DND-41 (cell line): ENCODE data around the gene DACH1.

Experiments
- ATAC-seq: fragments of 200-7000 bp; cut with Tn5 transposase; 3 replicates; pipeline ENCODE4 v1.9.1; 2021; ENCODE audit warnings: low read depth; ENCODE audit not compliant: insufficient read depth
- DNase-seq: peaks from one replicate; pipeline ENCODE4 v3.0.0-alpha.2; 2020
- H2AFZ ChIP-seq: 2 replicates; pipeline ENCODE4 v1.6.0; 2012; ENCODE audit warnings: low read depth, low read length
- H3K27ac ChIP-seq: 2 replicates; pipeline ENCODE4 v1.5.1; 2012; ENCODE audit warnings: low read length, inconsistent platforms
- H3K27me3 ChIP-seq: fragments of 200-600 bp; sonication (generic); 2 replicates; pipeline ENCODE4 v1.6.0; 2012; ENCODE audit warnings: low read length, mild to moderate bottlenecking, inconsistent platforms; ENCODE audit not compliant: insufficient read depth, poor library complexity
- H3K36me3 ChIP-seq: 2 replicates; pipeline ENCODE4 v1.5.1; 2012; ENCODE audit warnings: low read length, inconsistent platforms; ENCODE audit not compliant: insufficient read depth
- H3K4me1 ChIP-seq: 2 replicates; pipeline ENCODE4 v1.5.1; 2012; ENCODE audit warnings: mild to moderate bottlenecking, low read length; ENCODE audit not compliant: insufficient read depth
- H3K4me2 ChIP-seq: 2 replicates; pipeline ENCODE4 v1.6.0; 2012; ENCODE audit warnings: mild to moderate bottlenecking, moderate library complexity, low read length, inconsistent platforms; ENCODE audit not compliant: insufficient read depth
- H3K4me3 ChIP-seq, 2 experiments: fragments of 200-600 bp in 1 of 2; shearing (Covaris generic) in 1 of 2; 2 replicates each; pipeline ENCODE4 v1.5.1; 2012 to 2016; ENCODE audit warnings: inconsistent platforms in 2 of 2, low read length in 2 of 2, mild to moderate bottlenecking in 2 of 2, low read depth in 1 of 2, moderate library complexity in 1 of 2
- H3K79me2 ChIP-seq: 2 replicates; pipeline ENCODE4 v1.6.0; 2012; ENCODE audit warnings: low read length, inconsistent platforms; ENCODE audit not compliant: insufficient read depth
- H3K9ac ChIP-seq: 2 replicates; pipeline ENCODE4 v1.6.0; 2012; ENCODE audit warnings: low read depth, mild to moderate bottlenecking, inconsistent platforms, low read length, moderate library complexity
- H3K9me3 ChIP-seq: 2 replicates; pipeline ENCODE4 v1.5.1; 2012; ENCODE audit warnings: low read length, moderate library complexity, mild to moderate bottlenecking, inconsistent platforms; ENCODE audit not compliant: insufficient read depth, severe bottlenecking
- H4K20me1 ChIP-seq: 2 replicates; pipeline ENCODE4 v1.6.0; 2012; ENCODE audit warnings: low read length; ENCODE audit not compliant: insufficient read depth
- EZH2 ChIP-seq: IDR thresholded peaks from 3 replicates; pipeline ENCODE4 v1.6.1; 2012; ENCODE audit warnings: borderline replicate concordance, low read depth, mild to moderate bottlenecking, moderate library complexity, low read length, inconsistent platforms; ENCODE audit not compliant: severe bottlenecking
- TF ChIP-seq, protein P1 (sequence below): IDR thresholded peaks from 2 replicates; pipeline ENCODE4 v1.5.1; 2012; ENCODE audit warnings: borderline replicate concordance, low read length, moderate library complexity, mild to moderate bottlenecking; ENCODE audit not compliant: poor library complexity, severe bottlenecking; ENCODE audit errors: extremely low read depth

The DACH1 gene

GRCh38 chr13:71811344-71811743, 55.7 kb downstream of the DACH1 start:
- Histone ChIP-seq H2AFZ (no peak overlapping the region), H3K27me3 (no peaks in the 10 kb centered on the region), H3K79me2 (no peaks in the 10 kb centered on the region), H4K20me1 (no peaks in the 10 kb centered on the region), H3K36me3 (no peaks in the 10 kb centered on the region), H3K9ac (no peak overlapping the region), H3K4me1 (no peaks in the 10 kb centered on the region), H3K4me2 (no peak overlapping the region), H3K4me3 (no peak overlapping the region), H3K9me3 (no peaks in the 10 kb centered on the region), H3K27ac (no peak overlapping the region)
- ATAC-seq (no peak), DNase-seq (no peak)
- TF ChIP-seq, protein P1, sequence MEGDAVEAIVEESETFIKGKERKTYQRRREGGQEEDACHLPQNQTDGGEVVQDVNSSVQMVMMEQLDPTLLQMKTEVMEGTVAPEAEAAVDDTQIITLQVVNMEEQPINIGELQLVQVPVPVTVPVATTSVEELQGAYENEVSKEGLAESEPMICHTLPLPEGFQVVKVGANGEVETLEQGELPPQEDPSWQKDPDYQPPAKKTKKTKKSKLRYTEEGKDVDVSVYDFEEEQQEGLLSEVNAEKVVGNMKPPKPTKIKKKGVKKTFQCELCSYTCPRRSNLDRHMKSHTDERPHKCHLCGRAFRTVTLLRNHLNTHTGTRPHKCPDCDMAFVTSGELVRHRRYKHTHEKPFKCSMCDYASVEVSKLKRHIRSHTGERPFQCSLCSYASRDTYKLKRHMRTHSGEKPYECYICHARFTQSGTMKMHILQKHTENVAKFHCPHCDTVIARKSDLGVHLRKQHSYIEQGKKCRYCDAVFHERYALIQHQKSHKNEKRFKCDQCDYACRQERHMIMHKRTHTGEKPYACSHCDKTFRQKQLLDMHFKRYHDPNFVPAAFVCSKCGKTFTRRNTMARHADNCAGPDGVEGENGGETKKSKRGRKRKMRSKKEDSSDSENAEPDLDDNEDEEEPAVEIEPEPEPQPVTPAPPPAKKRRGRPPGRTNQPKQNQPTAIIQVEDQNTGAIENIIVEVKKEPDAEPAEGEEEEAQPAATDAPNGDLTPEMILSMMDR: no peak
- TF ChIP-seq EZH2: no peak

DNA sequence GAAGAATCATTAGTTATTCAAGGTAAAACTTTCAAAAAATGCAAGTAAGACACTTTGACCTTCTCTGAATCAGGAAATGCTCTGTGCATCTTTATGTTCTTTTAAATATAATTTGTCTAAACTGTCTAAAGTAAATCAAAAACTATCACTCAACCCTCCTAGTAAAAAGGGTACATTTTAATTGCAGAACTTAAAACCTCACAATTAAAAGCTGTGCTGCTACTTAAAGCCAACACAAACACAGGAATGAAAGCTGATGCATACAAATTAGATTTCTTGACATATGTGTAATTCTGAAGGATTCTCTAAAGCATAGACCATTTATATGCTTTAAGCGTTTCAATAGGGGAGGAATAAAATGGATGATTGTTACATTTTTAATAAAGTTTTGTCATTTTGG, 58.3 kb downstream of the DACH1 start:
- Histone ChIP-seq H4K20me1 (no peaks in the 10 kb centered on the region), H3K36me3 (no peaks in the 10 kb centered on the region), H3K27ac (no peak overlapping the region), H3K79me2 (no peaks in the 10 kb centered on the region), H3K9me3 (no peaks in the 10 kb centered on the region), H3K4me2 (no peak overlapping the region), H3K9ac (no peak overlapping the region), H3K4me3 (no peak overlapping the region), H3K4me1 (no peaks in the 10 kb centered on the region), H3K27me3 (no peaks in the 10 kb centered on the region), H2AFZ (no peak overlapping the region)
- DNase-seq (no peak), ATAC-seq (no peak)
- TF ChIP-seq, protein P1: no peak
- TF ChIP-seq EZH2: no peak

DNA sequence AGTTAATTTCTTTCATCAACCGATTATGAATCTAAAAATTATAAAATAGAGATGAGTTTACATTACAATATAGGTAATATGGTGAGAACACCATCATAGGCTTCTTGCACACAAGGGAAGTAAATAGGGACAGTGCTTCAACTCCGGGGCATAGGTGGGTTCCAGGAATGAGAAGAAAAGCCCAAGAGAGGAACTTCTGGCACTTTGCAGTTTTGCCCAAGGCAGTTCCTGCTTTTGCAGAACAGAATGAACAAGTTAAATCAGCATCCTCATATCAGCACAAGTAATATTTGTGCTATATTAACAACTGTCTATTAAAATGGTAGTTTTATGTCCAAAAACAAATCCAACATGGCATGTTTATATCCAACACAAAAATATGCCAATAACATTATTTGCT, 60.1 kb downstream of the DACH1 start:
- Histone ChIP-seq H3K27ac (no peak overlapping the region), H3K79me2 (no peaks in the 10 kb centered on the region), H3K4me3 (no peak overlapping the region), H2AFZ (no peak overlapping the region), H3K36me3 (no peaks in the 10 kb centered on the region), H3K27me3 (no peaks in the 10 kb centered on the region), H3K4me2 (no peak overlapping the region), H3K9ac (no peak overlapping the region), H3K9me3 (no peaks in the 10 kb centered on the region), H3K4me1 (no peaks in the 10 kb centered on the region), H4K20me1 (no peaks in the 10 kb centered on the region)
- TF ChIP-seq, protein P1: no peak
- TF ChIP-seq EZH2: no peak
- no peak for DNase-seq
- no peak for ATAC-seq

- TF ChIP-seq, protein P1: no peak
- TF ChIP-seq EZH2: no peak
- no peak overlapping the region for H2AFZ ChIP-seq
- ATAC-seq: no peak
- no peak overlapping the region for H3K9ac ChIP-seq
- DNase-seq: no peak
- H3K27ac ChIP-seq: no peak overlapping the region
- H3K9me3 ChIP-seq: no peaks in the 10 kb centered on the region
- no peaks in the 10 kb centered on the region for H4K20me1 ChIP-seq
- no peaks in the 10 kb centered on the region for H3K4me1 ChIP-seq
- H3K4me3 ChIP-seq: no peak overlapping the region
- no peak overlapping the region for H3K4me2 ChIP-seq
- no peaks in the 10 kb centered on the region for H3K79me2 ChIP-seq
- H3K36me3 ChIP-seq: no peaks in the 10 kb centered on the region
- no peaks in the 10 kb centered on the region for H3K27me3 ChIP-seq
These were observed 63.9 kb downstream of the DACH1 start for GRCh38 chr13:71803066-71803465.
